A549 (cell line): ENCODE data around the gene LENG1.

Source experiments
- BHLHE40 ChIP-seq: IDR thresholded peaks from 2 replicates; pipeline ENCODE4 v1.6.1; 2012; ENCODE audit warnings: low read depth, low read length, inconsistent platforms
- CTCF ChIP-seq: fragments of >200 bp; sonication (Bioruptor Twin); formaldehyde crosslinking; IDR thresholded peaks from 3 replicates; pipeline ENCODE4 v1.5.1; 2016
- POLR2A ChIP-seq: IDR thresholded peaks from 2 replicates; pipeline ENCODE4 v1.6.1; 2012; ENCODE audit warnings: mild to moderate bottlenecking, low read length
- RARB ChIP-seq: fragments of 250-450 bp; sonication (Bioruptor Pico); IDR thresholded peaks from 2 replicates; pipeline ENCODE4 v1.8.0; 2021; ENCODE audit warnings: mild to moderate bottlenecking, moderate library complexity
- REST ChIP-seq: fragments of 200-600 bp; sonication (generic); IDR thresholded peaks from 2 replicates; pipeline ENCODE4 v1.6.1; 2016; ENCODE audit warnings: antibody characterized with exemption, mild to moderate bottlenecking, moderate library complexity
- TF ChIP-seq, protein P1 (sequence below): IDR thresholded peaks from 2 replicates; pipeline ENCODE4 v1.6.1; 2012
- TF ChIP-seq, protein P2 (sequence below): fragments of 450-650 bp; IDR thresholded peaks from 2 replicates; pipeline ENCODE4 v1.6.1; 2014; ENCODE audit warnings: antibody characterized with exemption

- TF ChIP-seq POLR2A (no peak), BHLHE40 (no peak), CTCF (no peak), REST (no peak), RARB (CRISPR knock-in tag) (no peak)
- TF ChIP-seq, protein P1, sequence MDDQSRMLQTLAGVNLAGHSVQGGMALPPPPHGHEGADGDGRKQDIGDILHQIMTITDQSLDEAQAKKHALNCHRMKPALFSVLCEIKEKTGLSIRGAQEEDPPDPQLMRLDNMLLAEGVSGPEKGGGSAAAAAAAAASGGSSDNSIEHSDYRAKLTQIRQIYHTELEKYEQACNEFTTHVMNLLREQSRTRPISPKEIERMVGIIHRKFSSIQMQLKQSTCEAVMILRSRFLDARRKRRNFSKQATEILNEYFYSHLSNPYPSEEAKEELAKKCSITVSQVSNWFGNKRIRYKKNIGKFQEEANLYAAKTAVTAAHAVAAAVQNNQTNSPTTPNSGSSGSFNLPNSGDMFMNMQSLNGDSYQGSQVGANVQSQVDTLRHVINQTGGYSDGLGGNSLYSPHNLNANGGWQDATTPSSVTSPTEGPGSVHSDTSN, result no peak
- TF ChIP-seq, protein P2, sequence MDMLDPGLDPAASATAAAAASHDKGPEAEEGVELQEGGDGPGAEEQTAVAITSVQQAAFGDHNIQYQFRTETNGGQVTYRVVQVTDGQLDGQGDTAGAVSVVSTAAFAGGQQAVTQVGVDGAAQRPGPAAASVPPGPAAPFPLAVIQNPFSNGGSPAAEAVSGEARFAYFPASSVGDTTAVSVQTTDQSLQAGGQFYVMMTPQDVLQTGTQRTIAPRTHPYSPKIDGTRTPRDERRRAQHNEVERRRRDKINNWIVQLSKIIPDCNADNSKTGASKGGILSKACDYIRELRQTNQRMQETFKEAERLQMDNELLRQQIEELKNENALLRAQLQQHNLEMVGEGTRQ, result no peak
Observed at GRCh38 chr19:54207676-54207982, 48.1 kb upstream of the LENG1 start.
